Measurements from ENCODE around the gene SESN1. TPM values are rescaled to one million over a fixed set of nuclear protein-coding genes. Genes with fewer than 3 reads are reported as not detected.
A peak's percentile ranks its signal among the peaks of the same experiment; 100 is the strongest.
"Not testable (repeated sequence)": the region's sequence is repeated elsewhere in the genome, so short reads cannot be mapped to it uniquely, and the experiment has no call there.

Gene SESN1
- total RNA-seq, 1 experiment from 2014 or later, result 4.2 TPM

- peak; percentile 96 for DNase-seq (ENCODE audit: low read depth)
These were observed 589 bp upstream of the SESN1 start, which contains the start of gene CEP57L1 for GRCh38 chr6:109095036-109095834. Gene CEP57L1, plus strand, starts transcription at chr6:109095507. Its CDS starts 49,715 bp downstream, at chr6:109145222.

GRCh38 chr6:109093732-109094415, 772 bp downstream of the SESN1 start:
- no peak for DNase-seq (ENCODE audit: low read depth)

- DNase-seq (ENCODE audit: low read depth), result no peak
These were observed 2.6 kb downstream of the SESN1 start for GRCh38 chr6:109092074-109092473.

GRCh38 chr6:109091314-109092024, 3.2 kb downstream of the SESN1 start:
- no peak for DNase-seq (ENCODE audit: low read depth)

GRCh38 chr6:109088995-109089394, 5.7 kb downstream of the SESN1 start:
- no peak for DNase-seq (ENCODE audit: low read depth)

GRCh38 chr6:109087661-109088264, 6.9 kb downstream of the SESN1 start:
- no peak for DNase-seq (ENCODE audit: low read depth)

- not testable (repeated sequence) for DNase-seq (ENCODE audit: low read depth)
These were observed 10.5 kb downstream of the SESN1 start for GRCh38 chr6:109084146-109084545.

GRCh38 chr6:109083657-109084056, 11.0 kb downstream of the SESN1 start:
- no peak for DNase-seq (ENCODE audit: low read depth)

GRCh38 chr6:109082188-109082577, 12.5 kb downstream of the SESN1 start:
- no peak for DNase-seq (ENCODE audit: low read depth)

GRCh38 chr6:109081516-109082187, 13.0 kb downstream of the SESN1 start:
- DNase-seq (ENCODE audit: low read depth), result no peak

GRCh38 chr6:109081026-109081425, 13.6 kb downstream of the SESN1 start:
- no peak for DNase-seq (ENCODE audit: low read depth)

- no peak for DNase-seq (ENCODE audit: low read depth)
These were observed 14.7 kb downstream of the SESN1 start for GRCh38 chr6:109079981-109080380.

- DNase-seq (ENCODE audit: low read depth), result no peak
These were observed 18.3 kb downstream of the SESN1 start for GRCh38 chr6:109076377-109076776.

GRCh38 chr6:109075934-109076333, 18.7 kb downstream of the SESN1 start:
- no peak for DNase-seq (ENCODE audit: low read depth)

GRCh38 chr6:109074133-109074415, 20.6 kb downstream of the SESN1 start:
- no peak for DNase-seq (ENCODE audit: low read depth)

GRCh38 chr6:109073344-109074132, 21.1 kb downstream of the SESN1 start:
- DNase-seq (ENCODE audit: low read depth), result peak; percentile 44

- no peak for DNase-seq (ENCODE audit: low read depth)
These were observed 23.3 kb downstream of the SESN1 start for GRCh38 chr6:109071125-109071917.

GRCh38 chr6:109069746-109070145, 24.9 kb downstream of the SESN1 start:
- no peak for DNase-seq (ENCODE audit: low read depth)

GRCh38 chr6:109062767-109063352, 31.8 kb downstream of the SESN1 start:
- no peak for DNase-seq (ENCODE audit: low read depth)

GRCh38 chr6:109062216-109062615, 32.4 kb downstream of the SESN1 start:
- DNase-seq (ENCODE audit: low read depth), result no peak

Data from Daoy (cell line).